Measurements from ENCODE around the gene KCMF1.

Gene KCMF1

DNA sequence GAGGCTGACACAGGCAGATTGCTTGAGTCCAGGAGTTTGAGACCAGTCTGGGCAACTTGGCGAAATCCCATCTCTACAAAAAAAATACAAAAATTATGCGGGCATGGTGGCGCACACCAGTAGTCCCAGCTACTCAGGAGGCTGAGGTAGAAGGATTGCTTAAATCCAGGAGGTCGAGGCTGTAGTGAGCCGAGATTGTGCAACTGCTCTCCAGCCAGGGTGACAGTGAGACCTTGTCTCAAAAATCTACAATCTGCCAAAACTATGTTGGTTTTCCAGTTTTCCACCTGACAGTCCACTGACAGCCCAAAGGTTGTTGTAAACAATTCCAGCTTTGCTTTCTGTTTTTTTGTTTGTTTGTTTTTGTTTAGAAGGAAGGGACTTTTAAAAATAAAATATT is 51.3 kb downstream of the KCMF1 start:
- DNase-seq (ENCODE audit: low spot score), result no peak

DNA sequence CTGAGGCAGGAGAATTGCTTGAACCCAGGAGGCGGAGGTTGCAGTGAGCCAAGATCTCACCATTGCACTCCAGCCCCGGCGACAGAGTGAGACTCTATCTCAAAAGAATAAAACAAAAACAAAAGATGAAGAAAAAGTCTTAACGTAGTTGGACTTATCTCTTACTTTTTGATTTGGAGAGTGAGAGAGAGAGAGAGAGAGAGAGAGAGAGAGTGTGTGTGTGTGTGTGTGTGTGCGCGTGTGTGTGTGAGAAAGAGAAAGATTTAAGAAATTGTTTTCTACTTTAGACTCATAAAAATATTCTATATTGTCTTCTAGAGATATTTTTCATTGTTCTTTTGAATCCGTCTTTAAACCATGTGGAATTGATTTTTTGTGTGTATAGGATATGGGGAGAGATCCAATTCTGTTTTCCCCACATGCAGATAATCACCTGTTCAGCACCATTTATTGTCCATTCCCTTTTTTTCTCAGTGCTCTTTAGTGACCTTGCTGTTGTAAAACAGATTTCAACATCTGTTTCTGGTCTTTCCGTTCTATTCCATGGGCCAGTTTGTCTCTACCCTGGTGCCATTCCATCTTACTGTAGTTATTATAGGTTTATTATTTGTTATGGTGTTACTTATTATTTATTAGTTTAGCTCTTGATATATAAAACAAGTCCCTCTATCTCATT is 53.5 kb downstream of the KCMF1 start:
- no peak for DNase-seq (ENCODE audit: low spot score)

GRCh38 chr2:85032621-85033020 is 61.7 kb downstream of the KCMF1 start:
- DNase-seq (ENCODE audit: low spot score), result no peak

- no peak for DNase-seq (ENCODE audit: low spot score)
These were observed 62.4 kb downstream of the KCMF1 start for GRCh38 chr2:85033388-85033787.

GRCh38 chr2:85034158-85034557 is 63.2 kb downstream of the KCMF1 start:
- no peak for DNase-seq (ENCODE audit: low spot score)

- no peak for DNase-seq (ENCODE audit: low spot score)
These were observed 66.7 kb downstream of the KCMF1 start for GRCh38 chr2:85037622-85038021.

GRCh38 chr2:85042330-85042729 is 71.4 kb downstream of the KCMF1 start:
- no peak for DNase-seq (ENCODE audit: low spot score)

DNA sequence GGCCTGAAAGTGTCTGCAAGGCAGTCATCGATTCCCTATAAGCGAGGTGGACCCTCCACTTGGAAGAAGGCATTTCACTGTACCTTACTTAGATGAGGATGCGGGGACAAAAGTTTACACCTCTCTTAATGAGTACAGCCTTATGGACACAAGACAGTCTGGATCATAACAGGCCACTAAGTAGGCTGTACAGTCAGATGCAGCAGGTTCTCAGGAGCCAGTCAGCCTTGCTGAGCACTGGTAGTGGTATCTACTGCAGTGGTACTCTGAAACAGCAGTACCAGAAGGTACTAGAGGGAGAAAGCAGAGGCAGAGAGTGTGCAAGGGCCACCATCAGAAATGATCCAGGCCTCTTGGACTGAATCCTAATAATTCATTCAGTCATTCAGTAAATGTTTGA is 77.6 kb downstream of the KCMF1 start:
- DNase-seq (ENCODE audit: low spot score), result no peak

GRCh38 chr2:85049236-85049635 is 78.3 kb downstream of the KCMF1 start:
- no peak for DNase-seq (ENCODE audit: low spot score)

DNA sequence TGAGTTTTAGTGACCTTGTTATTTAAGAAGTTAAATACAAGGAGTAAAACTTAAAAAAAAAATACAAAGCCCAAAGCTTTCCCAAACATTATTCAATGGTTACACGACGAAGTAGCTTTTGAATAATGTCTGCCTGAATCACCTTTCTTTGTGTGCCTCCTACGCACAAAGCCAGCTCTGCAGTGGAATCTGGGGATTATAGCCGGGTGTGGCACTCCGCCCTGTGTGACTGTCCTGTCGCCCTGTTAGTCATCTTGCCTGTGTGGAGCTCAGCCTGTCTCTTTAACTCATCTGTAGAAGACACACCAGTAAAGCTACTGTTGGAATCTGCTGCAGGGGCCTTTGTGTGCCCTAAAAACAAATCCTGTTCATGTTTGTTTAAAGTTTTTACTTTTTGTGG is 82.8 kb downstream of the KCMF1 start:
- no peak for DNase-seq (ENCODE audit: low spot score)

DNA sequence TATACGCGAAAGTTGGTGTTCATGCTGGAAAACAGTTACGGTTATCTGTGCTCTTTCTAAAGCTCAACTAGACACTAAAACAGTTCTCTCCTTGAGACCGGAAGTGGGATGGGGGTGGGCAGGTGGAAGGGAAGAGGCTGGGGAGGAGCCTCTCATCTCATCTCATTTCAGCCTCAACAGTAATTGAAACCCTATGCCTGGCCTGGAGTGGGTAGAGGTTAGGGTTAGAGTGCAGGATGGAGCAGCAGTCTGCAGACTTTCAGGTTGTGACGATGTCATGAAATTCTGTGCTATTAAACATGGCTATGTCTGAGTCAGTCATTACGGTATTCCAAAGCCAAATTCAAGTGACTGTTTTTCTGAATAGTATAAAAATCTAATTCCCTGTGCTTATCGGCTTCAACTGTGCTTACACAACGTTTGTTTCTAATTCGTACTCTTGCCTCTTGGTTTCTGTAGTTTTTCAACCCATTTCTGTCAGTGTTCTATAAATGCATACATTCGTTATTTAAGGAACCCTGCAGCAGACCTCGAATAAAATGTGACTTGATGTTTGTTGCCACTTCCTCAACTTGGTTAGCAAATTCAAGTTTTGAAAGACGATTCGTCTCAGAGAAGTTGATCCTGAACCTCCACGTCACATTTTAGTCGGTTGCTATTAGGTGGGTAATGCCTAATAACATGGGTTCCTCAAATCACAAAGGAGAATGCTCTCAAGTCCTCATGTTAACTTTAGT is 86.4 kb downstream of the KCMF1 start:
- no peak for DNase-seq (ENCODE audit: low spot score)

GRCh38 chr2:85061896-85062295 is 90.9 kb downstream of the KCMF1 start:
- no peak for DNase-seq (ENCODE audit: low spot score)

GRCh38 chr2:85062565-85062964 is 91.6 kb downstream of the KCMF1 start:
- no peak for DNase-seq (ENCODE audit: low spot score)

GRCh38 chr2:85063981-85064599 is 93.1 kb downstream of the KCMF1 start:
- no peak for DNase-seq (ENCODE audit: low spot score)

- no peak for DNase-seq (ENCODE audit: low spot score)
These were observed 94.1 kb downstream of the KCMF1 start for GRCh38 chr2:85064927-85065577.

GRCh38 chr2:85066006-85066740 is 95.2 kb downstream of the KCMF1 start:
- no peak for DNase-seq (ENCODE audit: low spot score)

DNA sequence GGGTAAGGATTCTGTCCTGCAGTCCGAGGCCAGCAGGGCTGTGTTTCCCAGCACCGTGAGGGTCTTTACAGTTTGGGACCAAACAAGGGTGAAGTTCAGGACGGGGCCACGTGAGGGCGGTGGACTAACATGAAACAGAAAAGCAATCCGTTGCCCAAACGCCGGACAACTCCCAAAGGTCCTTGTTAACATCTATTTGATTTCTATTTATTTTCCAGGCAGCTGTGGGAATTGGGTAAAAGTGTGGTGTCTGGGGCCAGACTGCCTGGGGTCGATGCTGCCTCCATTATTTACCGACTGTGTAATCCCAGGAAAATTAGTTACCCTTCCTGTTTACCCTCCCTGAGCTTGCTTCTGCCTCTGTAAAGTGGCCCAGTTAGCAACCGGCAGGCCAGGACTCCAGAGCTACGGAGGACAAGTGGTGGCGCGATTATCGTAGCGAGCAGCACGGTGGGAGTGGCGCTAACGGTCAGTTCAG is 96.0 kb downstream of the KCMF1 start:
- no peak for DNase-seq (ENCODE audit: low spot score)

- no peak for DNase-seq (ENCODE audit: low spot score)
These were observed 100.1 kb downstream of the KCMF1 start for GRCh38 chr2:85071096-85071495.

DNA sequence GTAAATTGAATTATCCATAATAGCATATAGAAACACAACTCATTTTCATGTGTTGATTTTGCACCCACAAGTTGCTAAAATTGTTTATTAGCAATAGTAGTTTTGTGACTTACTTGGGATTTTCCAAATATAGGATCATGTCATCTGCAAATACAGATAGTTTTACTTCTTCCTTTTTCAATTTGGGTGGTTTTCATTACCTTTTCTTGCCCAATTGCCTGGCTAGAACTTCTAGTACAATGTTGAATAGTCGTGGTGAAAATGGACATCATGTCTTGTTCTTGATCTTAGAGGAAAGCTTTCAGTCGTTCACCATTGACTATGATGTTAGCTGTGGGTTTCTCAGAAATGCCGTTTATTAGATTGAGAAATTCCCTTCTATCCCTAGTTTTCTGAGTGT is 102.1 kb downstream of the KCMF1 start:
- no peak for DNase-seq (ENCODE audit: low spot score)

- no peak for DNase-seq (ENCODE audit: low spot score)
These were observed 105.8 kb downstream of the KCMF1 start for GRCh38 chr2:85076618-85077274.

DNA sequence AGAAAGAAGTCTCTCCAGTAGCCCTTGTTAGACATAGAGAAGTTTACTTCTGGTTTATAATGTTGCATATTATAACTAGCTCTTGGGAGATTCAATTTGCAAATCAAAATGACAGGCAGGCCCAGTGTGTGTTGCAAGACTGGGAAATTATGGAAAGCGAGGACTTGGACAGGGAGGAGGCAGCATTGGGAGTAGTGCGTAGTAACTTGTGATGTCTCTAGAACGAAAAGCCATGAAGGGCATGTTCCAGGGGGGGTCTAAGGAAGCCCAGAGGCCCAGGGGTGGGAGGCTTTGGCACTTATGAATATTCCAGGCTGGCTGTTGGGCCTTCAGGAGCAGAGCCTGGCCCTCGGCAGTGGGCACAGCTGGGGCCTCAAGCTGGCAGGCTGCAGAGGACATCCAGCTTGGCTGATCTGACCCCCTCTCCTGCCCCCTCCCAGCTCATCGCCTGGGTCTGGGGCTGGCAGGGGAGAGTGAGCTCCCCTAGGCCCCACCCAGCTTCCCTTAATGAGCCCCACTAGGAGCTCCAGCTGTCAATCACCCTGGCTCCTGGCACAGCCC is 107.0 kb downstream of the KCMF1 start:
- no peak for DNase-seq (ENCODE audit: low spot score)

Measured in CD4-positive, alpha-beta T cell treated with Interleukin-6 at 100 ng/mL for 8 hours (primary cell).